Transverse colon (tissue), 4 donors: ENCODE data around the gene PRRG4.

Experiments
- CTCF ChIP-seq, 5 experiments: fragments of 200-600 bp in 3 of 5; fragments of 450-650 bp in 2 of 5; sonication (generic) in 3 of 5; IDR thresholded peaks; 1 replicate in 2 of 5; 2 replicates in 3 of 5; pipeline ENCODE4 v1.5.1; 2016 to 2017; ENCODE audit warnings: antibody characterized with exemption in 5 of 5, inconsistent platforms in 3 of 5, mild to moderate bottlenecking in 2 of 5, moderate library complexity in 1 of 5
- EP300 ChIP-seq: sonication (generic); formaldehyde crosslinking; IDR thresholded peaks from one replicate; pipeline ENCODE4 v1.6.1; 2017; ENCODE audit warnings: antibody characterized with exemption, low read depth
- POLR2A ChIP-seq: fragments of 450-650 bp; IDR thresholded peaks from one replicate; pipeline ENCODE4 v1.6.1; 2016; ENCODE audit warnings: antibody characterized with exemption, mild to moderate bottlenecking, moderate library complexity
- POLR2AphosphoS5 ChIP-seq, 3 donors: sonication (generic); formaldehyde crosslinking; IDR thresholded peaks; one replicate each; pipeline ENCODE4 v1.6.1; 2016; ENCODE audit warnings: antibody characterized with exemption in 3 of 3

GRCh38 chr11:32891657-32892354, 62.1 kb downstream of the PRRG4 start:
- no peak for TF ChIP-seq POLR2A
- no peak for TF ChIP-seq CTCF (IDR thresholded peaks at IDR 0.05)
- no peak for TF ChIP-seq POLR2AphosphoS5 (IDR thresholded peaks at IDR 0.05)
- TF ChIP-seq EP300 = no peak
